GM19372 (cell line): Measurements from ENCODE around the gene ZNF653.

ENCODE experiments used
- ATAC-seq: cut with Tn5 transposase; IDR thresholded peaks from one replicate; pipeline ENCODE4 v1.9.1; 2021; ENCODE audit warnings: mild to moderate bottlenecking, low read depth, moderate library complexity; ENCODE audit not compliant: unreplicated experiment

ZNF653 gene

GRCh38 chr19:11519138-11519537 is 13.5 kb upstream of the ZNF653 start:
- no peak for ATAC-seq

GRCh38 chr19:11513946-11514345 is 8.3 kb upstream of the ZNF653 start:
- no peak for ATAC-seq

DNA sequence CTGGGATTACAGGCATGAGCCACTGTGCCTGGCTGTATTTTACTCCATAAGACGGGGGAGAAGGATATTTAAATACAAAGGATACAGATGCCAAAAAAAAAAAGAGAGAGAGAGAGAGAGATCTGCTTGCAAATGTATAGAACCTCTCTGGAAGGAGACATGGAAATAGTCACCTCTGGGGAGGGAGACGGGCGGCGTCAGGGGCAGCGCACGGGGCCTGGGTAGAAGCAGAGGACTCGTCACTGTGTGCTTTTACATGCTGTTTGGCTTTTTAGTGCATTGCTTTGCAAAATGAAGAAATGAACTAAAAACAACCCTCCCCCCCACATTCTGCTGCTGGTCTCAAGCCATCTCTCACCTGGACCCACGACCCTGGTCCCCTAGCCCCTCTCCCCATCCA is 4.8 kb upstream of the ZNF653 start:
- no peak for ATAC-seq

DNA sequence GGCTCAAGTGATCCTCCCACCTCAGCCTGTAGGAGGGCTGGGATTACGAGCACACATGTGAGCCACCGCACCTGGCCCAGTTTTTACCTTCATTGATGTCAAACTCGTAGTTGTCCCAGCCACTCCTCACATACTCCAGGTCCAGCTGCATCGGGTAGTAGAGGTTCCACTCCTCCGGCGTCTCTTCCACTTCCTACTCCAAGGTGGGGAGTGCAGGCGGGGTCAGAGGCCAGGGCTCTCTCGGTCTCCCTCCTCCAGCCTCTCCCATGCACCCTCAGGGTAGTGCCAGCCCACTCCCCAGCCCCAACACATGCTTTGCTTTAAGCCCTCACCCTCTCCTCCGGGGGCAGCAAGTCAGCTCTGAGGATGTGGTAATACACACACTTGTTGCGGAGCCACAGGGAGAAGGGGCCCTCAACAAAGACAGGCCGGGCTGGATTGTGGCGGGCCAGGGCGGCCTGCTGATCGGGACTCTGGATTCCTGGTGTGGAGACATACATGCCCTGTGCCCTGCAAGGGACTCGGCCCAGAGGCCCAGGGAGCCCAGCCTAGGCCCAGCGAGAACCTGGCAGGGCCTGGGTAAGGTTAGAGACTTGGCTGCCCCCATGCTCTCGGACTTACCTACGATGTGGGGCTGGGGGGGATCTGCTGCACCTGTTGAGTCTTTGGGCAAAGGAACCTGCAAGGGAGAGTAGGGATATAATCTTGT is 1.9 kb upstream of the ZNF653 start:
- no peak for ATAC-seq

DNA sequence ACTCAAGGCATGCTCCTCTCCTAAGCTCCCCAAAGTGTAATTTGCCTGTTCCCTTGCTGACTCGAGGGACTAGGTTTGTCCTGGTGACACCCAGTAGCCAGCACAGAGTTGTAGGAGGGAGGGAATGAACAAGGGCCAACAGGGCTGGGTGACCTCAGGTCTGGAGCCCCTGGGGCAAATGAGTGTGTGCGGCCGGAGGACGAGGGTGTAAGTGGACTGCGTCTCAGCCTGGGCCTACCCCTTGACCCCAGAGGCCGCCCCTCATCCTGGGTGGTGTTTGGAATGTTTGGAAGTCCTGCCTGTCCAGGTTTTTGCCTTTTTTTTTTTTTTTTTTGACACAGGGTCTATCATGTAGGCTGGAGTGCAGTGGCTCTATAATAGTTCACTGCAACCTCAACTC is 1.3 kb upstream of the ZNF653 start:
- no peak for ATAC-seq

GRCh38 chr19:11506101-11506555 is 489 bp upstream of the ZNF653 start:
- peak; percentile 16 for ATAC-seq

GRCh38 chr19:11505032-11505503 is 571 bp downstream of the ZNF653 start:
- ATAC-seq, result peak; percentile 86

GRCh38 chr19:11504502-11505031 is 1.1 kb downstream of the ZNF653 start:
- no peak for ATAC-seq

DNA sequence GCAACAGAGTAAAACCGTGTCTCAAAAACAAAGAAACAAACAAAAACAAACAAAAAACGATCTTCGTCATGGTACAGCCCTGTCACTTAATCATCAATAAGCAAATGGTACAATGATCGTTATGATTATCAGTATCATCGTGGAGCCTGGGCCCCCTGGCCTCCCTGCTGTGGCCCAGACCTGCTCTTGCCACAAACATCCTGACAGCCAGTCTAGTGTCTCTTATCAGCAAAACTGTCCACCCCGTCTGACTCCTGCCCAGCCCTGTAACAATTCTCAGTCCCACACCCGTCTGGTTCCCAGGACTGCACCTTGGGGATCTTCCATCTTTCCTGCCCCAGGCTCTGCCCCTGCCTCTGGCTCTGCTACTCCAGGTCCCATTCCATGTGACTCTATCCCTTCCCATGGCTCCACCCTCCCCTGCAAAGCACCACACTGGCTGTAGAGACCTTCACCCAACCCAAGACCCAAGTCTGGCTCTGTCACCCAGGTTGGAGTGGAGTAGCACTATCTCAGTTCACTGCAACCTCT is 5.7 kb downstream of the ZNF653 start:
- ATAC-seq, result no peak

DNA sequence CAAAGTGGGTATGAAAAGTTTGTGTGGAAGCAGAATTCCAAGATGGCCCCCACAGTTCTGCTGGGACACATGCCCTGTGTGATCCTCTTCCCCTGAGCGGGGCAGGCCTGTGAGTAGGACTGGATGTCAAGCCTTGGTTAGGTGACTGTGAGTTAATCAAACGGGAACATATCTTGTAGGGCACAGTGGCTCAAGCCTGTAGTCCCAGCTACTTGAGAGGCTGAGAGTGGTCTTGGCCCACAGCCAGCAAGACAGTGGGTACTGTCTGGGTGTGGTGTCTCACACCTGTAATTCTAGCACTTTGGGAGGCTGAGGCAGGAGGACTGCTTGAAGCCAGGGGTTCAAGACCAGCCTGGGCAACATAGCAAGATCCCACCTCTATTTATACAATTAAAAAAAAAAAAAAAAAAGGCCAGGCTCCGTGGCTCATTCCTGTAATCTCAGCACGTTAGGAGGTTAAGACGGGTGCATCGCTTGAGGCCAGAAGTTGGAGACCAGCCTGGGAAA is 6.4 kb downstream of the ZNF653 start:
- ATAC-seq, result no peak

DNA sequence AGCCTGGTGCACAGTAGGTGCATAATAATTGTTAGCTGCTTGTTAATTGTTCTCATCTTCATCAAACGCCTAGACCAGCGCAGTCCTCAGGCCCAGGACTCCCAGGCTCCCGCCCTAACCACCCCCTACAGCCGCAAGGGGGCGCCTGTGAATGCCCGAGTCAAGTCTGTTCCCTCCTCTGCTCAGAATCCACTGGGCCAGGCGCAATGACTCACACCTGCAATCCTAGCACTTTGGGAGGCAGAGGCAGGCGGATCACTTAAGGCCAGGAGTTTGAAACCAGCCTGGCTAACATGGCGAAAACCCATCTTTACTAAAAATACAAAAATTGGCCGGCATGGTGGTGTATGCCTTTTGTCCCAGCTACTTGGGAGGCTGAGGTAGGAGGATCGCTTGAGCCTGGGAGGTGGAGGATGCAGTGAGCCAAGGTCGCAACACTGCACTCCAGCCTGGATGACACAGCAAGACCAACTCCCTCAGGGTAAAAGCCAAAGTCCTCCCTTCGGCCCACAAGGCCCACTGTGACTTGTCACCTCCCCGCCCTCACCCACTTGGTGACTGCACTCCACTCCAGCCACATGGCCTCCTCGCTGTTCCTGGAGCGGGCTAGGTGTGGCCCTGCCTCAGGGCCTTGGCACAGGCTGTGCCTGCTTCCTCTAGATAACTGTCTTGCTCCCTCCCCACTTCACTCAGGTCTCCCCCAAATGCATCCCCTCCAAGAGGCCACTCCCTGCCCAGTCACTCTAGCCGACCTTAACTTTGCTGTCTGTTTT is 9.1 kb downstream of the ZNF653 start:
- ATAC-seq, result no peak

DNA sequence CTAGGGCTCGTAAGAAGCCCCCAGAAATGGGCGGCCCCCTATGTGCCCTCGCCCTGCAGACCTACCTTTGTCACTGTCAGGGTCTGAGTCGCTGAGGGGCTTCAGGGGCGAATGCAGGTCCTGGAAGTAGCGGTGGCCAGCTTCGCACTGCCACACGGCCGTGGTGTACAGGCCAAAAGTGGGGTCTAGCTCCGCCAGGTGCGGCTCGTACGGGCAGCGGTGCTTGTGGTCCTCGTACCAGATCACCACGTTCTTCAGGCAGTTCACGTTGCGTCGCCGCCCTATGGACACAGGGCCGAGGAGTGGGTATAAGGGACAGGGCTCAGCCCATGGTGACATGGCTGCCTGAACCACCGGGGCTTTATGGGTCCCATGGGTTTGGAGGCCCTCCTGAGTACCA is 9.8 kb downstream of the ZNF653 start:
- ATAC-seq, result no peak

DNA sequence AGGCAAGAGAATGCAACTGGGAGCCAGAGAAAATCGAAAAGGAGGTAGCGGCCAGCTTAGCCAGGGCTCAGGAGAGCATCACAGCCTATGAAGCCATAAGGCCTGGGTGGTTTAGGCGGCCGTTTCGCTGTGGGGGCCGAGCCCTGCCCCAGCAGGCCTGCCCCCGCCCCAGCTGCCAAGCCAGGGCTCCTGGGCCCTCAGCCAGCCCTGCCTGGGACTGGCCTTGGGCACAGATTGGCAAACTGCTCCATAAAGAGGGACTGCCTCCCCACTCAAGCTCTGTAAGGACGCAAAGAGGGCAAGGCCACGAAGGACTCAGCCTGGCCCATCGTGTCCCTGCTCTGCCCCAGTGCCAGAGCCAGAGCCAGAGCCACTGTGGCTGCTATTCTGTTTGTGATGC is 10.2 kb downstream of the ZNF653 start:
- ATAC-seq, result no peak

- ATAC-seq, result no peak
These were observed 10.9 kb downstream of the ZNF653 start for GRCh38 chr19:11494634-11495285.

DNA sequence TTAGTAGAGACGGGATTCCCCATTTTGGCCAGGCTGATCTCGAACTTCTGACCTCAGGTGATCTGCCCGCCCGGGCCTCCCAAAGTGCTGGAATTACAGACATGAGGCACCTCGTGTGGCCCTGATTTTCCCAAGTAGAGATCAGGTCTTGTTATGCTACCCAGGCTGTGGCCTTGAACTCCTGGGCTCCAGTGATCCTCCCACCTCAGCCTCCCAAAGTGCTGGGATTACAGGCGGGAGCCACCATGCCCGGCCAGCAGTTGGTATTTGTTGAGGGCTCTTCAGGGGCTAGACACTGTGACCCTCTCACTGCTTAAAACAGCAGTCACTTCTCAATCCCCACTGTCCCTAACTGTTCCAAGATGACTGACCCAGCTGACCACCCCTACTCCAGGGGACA is 16.3 kb downstream of the ZNF653 start:
- ATAC-seq, result no peak

DNA sequence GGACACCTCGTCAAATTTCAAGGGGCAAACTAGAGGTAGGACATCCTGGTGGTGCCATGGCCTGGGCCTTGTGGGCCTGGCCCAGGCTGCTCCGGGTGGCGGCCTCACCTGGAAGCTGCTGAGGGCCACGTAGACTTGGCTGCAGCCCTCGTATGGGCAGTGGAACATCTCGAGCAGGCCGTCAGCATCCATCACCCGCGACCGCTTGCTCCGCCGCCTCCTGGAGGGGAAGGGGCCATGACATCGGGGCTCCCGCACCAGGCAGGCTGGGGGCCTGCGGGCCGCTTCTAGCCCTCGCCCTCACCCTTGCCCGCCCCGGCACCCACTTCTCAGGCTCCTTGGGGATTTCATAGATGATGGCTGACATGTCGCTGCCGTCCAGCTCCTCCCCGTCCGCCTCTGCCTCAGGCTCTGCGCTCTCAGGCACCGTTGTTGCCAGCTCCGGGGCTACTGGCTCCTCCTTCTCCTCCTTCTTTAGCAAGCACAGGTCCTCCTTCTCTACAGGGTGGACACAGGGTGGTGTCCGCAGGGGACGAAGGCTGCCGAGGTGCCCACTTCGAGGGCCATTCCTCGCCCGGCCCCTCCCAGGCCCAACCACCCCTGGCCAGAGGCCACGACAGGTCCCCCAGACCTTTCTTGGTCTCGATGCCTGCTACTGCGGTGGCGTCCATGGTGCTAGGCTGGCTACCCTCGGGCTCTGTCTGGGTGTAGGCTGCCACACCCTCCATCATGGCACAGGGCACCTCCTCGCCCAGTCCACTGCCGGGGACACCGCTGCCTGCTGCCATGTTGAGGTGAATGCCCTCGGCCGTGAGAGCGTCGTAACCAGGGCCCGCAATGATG is 18.8 kb downstream of the ZNF653 start:
- ATAC-seq, result no peak

DNA sequence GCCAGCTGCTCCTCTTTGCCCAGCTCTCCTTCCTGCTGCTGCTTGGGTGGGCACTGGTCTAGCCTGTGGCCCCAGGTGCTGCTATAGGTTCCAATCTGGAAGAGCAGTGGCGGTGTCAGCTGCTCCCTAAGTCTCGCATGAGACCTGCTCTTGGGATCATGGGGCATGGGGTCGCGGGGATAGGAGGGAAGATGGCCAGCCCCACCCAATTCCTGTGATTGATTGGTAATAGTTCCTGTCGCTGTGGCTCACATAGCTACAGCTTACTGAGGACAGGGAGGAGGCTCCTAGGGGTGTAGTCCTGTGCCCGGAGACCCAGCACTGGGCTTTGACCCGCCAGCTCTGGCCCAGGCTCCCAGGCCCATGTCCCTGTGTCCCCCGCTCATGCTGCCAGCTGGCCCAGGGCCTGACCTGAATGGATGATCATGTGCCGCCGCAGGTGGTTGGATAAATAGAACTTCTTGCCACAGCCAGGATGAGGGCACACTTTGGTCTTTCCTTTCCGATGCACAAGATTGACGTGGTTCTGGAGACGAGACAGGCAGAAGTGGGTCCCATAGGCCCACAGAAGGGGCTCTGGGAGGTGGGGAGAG is 20.3 kb downstream of the ZNF653 start:
- no peak for ATAC-seq

DNA sequence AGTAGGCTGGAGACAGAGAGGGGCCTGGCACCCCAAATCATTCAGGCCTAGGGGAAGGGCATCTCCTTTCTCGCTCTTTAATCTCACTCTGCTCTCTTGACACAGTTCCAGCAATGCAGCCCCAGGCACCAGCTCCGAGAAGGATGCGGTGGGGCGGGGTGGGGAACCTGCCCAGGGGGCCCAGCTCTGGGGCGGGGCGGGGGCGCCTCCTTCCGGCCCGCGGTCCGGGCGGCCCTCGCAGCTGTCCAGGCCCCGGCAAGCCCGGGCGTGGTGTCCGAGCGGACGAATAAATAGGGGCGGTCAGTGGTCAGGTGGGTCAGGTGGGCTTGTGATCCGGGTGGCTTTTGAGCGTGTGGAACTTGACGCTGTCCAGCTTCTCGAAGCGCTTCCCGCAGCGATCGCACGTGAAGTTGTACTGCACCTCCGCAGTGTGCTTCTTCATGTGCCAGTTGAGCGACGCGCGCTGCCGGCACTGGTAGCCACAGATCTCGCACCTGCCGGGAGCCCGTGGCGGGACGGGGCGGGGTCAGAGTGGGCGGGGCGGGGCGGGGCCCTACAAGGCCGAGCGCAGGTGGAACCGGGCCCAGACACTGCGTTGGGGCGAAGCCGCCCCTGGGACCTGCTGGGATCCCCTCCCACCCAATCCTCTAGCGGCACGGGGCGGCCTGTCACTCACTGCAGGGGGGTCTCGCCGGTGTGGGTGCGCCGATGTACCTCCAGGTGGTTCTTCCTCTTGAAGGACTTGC is 22.1 kb downstream of the ZNF653 start:
- no peak for ATAC-seq
